HepG2 (cell line): Measurements from ENCODE around the gene ARMC10. TPM values are rescaled to one million over a fixed set of nuclear protein-coding genes. Genes with fewer than 3 reads are reported as not detected.
"Not testable (repeated sequence)": the region's sequence is repeated elsewhere in the genome, so short reads cannot be mapped to it uniquely, and the experiment has no call there.

Source experiments
- ARID5B ChIP-seq: IDR thresholded peaks from 2 replicates; pipeline ENCODE4 v1.4.0; 2020; ENCODE audit warnings: mild to moderate bottlenecking, missing genetic modification reagents
- PHF20 ChIP-seq: sonication (generic); formaldehyde crosslinking; IDR thresholded peaks from 2 replicates; pipeline ENCODE4 v1.5.0; 2020; ENCODE audit warnings: mild to moderate bottlenecking, missing genetic modification reagents
- RXRB ChIP-seq: IDR thresholded peaks from 2 replicates; pipeline ENCODE4 v1.6.1; 2016; ENCODE audit warnings: borderline replicate concordance, missing genetic modification reagents, missing compliant biosample characterization
- SOX13 ChIP-seq, 3 experiments: fragments of 450-650 bp in 1 of 3; sonication (generic) in 1 of 3; formaldehyde crosslinking in 1 of 3; IDR thresholded peaks in 2 of 3; conservative IDR thresholded peaks in 1 of 3; 2 replicates each; pipeline versions ENCODE4 v1.5.0 to v1.6.1; 2016 to 2020; ENCODE audit warnings: antibody characterized with exemption in 1 of 3, mild to moderate bottlenecking in 1 of 3, missing compliant biosample characterization in 1 of 3, missing genetic modification reagents in 1 of 3, moderate library complexity in 1 of 3
- TARDBP ChIP-seq: sonication (generic); formaldehyde crosslinking; IDR thresholded peaks from 2 replicates; pipeline ENCODE4 v1.8.0; 2022; ENCODE audit warnings: mild to moderate bottlenecking, missing genetic modification reagents
- ZHX1 ChIP-seq: sonication (generic); formaldehyde crosslinking; IDR thresholded peaks from 2 replicates; pipeline ENCODE4 v1.8.1; 2022; ENCODE audit warnings: low read depth, mild to moderate bottlenecking, missing genetic modification reagents
- ZNF280D ChIP-seq: sonication (generic); formaldehyde crosslinking; IDR thresholded peaks from 2 replicates; pipeline ENCODE4 v1.5.1; 2020; ENCODE audit warnings: mild to moderate bottlenecking, missing genetic modification reagents
- ZNF580 ChIP-seq: IDR thresholded peaks from 2 replicates; pipeline ENCODE4 v1.6.1; 2016; ENCODE audit warnings: low read depth, borderline replicate concordance
- polyA plus RNA-seq, 8 experiments: library from polyadenylated mRNA; depleted of rRNA in 3 of 8; stranded (reverse) in 7 of 8; unstranded in 1 of 8; fragments of >200 nt; fragmentation: Illumina TruSeq in 4 of 8; extraction: Trizol in 4 of 8; gene quantifications; 2 replicates each; pipeline versions ENCODE4 v1.2.1 to v1.2.3, GENCODE V29; 2011 to 2016; ENCODE audit warnings: low read depth in 4 of 8, missing spikeins in 1 of 8, mixed read lengths in 1 of 8; ENCODE audit not compliant: insufficient read depth in 1 of 8
- total RNA-seq, 5 experiments: library from RNA; depleted of rRNA; stranded (reverse); fragments of >200 nt; fragmentation: Illumina TruSeq; extraction: Trizol; gene quantifications; 2 replicates each; pipeline ENCODE4 v1.2.3, GENCODE V29; 2016; ENCODE audit warnings: low read depth in 1 of 5
- TF ChIP-seq, protein P1 (sequence below): sonication (generic); formaldehyde crosslinking; IDR thresholded peaks from 2 replicates; pipeline ENCODE4 v1.9.0; 2022; ENCODE audit warnings: low read depth, missing genetic modification reagents

The ARMC10 gene
- total and polyA plus RNA-seq, 2 of the 13 experiments (the other 11 are each of a cell fraction or from before 2014, with no cell fraction given): 11.3 to 23.7 TPM

DNA sequence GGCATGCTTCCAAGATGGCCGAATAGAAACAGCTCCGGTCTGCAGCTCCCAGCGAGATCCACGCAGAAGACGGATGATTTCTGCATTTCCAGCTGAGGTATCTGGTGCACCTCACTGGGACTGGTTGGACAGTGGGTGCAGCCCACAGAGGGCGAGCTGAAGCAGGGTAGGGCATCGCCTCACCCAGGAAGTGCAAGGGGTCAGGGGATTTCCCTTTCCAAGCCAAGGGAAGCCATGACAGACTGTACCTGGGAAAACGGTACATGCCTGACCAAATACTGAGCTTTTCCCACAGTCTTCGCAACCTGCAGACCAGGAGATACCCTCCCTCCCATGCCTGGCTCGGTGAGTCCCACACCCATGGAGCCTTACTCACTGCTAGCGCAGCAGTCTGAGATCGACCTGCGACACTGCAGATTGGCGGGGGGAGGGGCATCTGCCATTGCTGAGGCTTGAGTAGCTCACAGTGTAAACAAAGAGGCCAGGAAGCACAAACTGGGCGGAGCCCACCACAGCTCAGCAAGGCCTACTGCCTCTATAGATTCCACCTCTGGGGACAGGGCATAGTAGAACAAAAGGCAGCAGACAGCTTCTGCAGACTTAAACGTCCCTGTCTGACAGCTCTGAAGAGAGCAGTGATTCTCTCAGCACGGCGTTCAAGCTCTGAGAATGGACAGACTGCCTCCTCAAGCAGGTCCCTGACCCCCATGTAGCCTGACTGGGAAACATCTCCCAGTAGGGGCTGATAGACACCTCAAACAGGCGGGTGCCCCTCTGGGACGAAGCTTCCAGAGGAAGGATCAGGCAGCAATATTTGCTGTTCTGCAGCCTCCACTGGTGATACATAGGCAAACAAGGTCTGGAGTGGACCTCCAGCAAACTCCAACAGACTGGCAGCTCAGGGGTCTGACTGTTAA, 36.9 kb upstream of the ARMC10 start (continued):
- TF ChIP-seq, protein P1, sequence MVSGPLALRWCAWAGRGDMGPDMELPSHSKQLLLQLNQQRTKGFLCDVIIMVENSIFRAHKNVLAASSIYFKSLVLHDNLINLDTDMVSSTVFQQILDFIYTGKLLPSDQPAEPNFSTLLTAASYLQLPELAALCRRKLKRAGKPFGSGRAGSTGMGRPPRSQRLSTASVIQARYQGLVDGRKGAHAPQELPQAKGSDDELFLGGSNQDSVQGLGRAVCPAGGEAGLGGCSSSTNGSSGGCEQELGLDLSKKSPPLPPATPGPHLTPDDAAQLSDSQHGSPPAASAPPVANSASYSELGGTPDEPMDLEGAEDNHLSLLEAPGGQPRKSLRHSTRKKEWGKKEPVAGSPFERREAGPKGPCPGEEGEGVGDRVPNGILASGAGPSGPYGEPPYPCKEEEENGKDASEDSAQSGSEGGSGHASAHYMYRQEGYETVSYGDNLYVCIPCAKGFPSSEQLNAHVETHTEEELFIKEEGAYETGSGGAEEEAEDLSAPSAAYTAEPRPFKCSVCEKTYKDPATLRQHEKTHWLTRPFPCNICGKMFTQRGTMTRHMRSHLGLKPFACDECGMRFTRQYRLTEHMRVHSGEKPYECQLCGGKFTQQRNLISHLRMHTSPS (CRISPR knock-in tag): 0 out of 2 replicates have a peak, but pooled peaks have one; percentile 27
- not testable (repeated sequence) for TF ChIP-seq SOX13 (IDR thresholded peaks at IDR 0.05)
- TF ChIP-seq SOX13 (CRISPR knock-in tag; conservative IDR thresholded peaks at IDR 0.05 in 1 of 2, IDR thresholded peaks at IDR 0.05 in 1 of 2) (peak in 1 of 2 experiments; percentile 51; a peak in 2 of 4 replicates), ARID5B (CRISPR knock-in tag) (peak; percentile 72), ZNF280D (0 out of 2 replicates have a peak, but pooled peaks have one; percentile 30), TARDBP (CRISPR knock-in tag) (peak; percentile 66; the same call in 1 of the 2 replicates), ZHX1 (CRISPR knock-in tag) (0 out of 2 replicates have a peak, but pooled peaks have one; percentile 78), ZNF580 (0 out of 2 replicates have a peak, but pooled peaks have one; percentile 23), RXRB (peak; percentile 35; the same call in 1 of the 2 replicates), PHF20 (CRISPR knock-in tag) (0 out of 2 replicates have a peak, but pooled peaks have one; percentile 1)
